GM21786 (cell line): Measurements from ENCODE around the gene TNRC6B.

Experiments used
- ATAC-seq: cut with Tn5 transposase; IDR thresholded peaks from one replicate; pipeline ENCODE4 v1.9.1; 2021; ENCODE audit not compliant: unreplicated experiment

TNRC6B gene

DNA sequence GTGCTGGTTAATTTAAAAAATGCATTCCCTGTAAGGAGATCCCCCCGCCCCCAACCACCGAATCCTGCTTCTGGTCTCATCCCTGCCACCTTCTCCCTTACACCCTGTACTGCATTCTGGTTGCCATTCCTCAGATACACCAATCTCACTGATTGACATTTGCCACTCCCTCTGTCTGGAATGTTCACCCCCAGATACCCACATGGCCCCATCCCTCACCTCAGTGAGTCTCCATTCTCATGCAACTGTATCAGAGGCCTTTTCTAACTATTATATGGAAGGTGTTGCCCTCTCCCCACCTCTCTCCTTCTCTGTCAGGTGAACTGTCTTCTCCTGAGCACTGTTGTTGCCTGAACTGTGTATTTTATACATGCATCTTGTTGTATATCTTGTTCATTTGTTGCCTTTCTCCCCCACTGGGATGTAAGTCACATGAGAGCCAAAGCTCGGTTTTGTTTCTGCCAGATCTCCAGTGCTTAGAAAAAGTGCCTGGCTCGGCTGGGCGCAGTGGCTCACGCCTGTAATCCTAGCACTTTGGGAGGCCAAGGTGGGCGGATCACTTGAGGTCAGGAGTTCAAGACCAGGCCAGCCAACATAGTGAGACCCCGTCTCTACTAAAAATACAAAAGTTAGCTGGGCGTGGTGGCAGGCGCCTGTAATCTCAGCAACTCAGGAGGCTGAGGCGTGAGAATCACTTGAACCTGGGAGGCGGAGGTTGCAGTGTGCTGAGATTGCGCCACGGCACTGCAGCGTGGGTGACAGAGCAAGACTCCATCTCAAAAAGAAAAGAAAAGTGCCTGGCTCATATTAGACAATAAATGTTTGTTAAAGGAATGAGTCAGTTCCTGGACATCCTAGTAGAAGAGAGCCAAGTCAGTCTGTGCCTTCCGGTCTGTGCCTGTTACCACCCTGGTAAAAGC, 61.0 kb downstream of the TNRC6B start:
- ATAC-seq, result no peak

DNA sequence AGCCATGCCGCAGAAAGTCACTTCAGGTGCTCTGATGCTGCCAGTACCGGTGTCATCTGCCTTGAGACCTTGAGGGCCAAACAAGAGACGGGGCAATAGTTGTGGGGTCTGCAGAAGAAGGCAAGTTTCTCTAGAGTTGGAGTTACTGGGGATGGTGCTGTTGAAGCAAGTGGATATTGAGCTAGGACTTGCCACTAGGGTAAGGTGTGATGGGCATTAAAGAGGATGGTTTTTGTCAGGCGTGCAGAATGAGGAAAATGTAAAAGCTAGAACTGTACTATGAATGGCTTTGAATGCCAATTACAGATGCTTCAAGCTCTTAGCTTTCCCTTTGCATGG, 61.6 kb downstream of the TNRC6B start:
- ATAC-seq, result no peak

DNA sequence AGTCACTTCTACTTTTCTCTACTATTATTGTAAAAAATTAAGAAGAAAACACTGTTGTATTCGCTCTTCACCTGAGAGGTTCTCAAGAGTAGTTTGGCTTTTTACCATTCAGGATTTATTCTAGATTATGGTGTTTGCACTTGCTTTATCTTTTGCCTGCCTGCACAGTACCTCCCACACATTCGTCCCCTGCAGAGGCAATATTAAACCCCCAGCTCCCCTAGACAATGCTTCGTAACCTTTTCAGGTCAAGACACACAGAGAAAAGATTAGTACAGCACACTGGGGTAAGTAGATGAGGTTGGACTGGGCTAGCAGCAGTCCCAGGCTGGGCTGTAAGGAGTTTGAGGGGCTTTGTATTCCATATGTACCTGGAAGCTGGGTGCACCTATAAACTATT, 62.4 kb downstream of the TNRC6B start:
- ATAC-seq, result no peak

DNA sequence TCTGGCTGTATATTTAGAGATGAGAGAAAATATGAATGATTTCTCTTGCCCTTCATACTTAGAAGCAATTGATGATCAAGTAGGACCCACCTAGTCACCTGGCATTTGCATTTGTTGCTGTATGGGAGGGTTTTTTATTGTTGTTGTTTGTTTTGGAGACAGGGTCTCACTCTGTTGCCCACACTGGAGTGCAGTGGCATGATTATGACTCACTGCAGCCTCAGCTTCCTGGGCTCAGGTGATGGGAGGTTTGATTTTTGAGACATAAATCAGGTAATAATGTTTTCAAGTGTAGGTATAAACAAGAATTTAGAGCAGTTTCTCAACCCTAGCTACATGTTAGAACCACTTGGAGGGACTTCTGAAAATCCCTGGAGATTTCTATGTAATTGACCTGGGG, 63.0 kb downstream of the TNRC6B start:
- ATAC-seq, result no peak

DNA sequence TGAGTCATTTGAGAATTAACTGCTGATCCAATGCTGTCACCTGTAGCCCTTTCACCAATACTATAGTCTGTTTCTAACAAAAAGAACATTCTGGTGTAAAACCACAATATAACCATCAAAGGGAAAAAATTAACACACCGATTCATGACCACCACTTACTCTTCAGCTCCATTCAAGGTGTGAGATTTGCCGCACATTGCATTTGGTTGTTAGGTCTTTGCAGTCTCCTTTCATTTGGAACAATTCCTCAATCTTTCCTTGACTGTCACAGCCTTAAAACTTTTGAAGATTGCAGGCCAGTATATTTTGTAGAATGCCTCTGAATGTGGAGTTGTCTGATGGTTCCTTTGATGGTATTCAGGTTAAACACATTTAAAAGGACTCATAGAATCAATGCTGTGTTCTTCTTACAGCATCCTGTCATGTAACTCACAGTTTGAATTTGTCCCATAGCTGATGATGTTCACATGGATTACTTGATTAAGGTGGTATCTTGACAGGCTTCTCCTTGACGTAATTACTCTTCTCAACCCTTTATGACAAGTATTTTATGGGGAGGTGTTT, 63.6 kb downstream of the TNRC6B start:
- no peak for ATAC-seq

DNA sequence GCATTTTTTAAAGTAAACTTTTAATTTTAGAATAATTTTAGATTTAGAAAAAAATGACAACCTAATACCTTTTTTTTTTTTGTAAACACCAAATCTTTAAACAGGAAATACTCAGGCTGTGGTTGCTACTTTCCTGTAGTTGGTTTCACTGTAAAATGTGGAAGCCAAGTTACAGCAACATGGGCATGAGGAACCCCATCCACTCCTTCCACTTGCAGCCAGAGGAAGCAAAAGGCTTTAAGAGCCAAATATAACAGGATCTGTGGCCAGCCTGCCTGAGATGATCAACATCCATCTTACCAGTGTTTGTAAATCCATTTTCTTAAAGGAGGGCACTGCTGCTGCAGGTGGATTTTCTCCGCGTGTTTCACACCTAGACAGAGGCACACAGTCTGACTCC, 66.2 kb downstream of the TNRC6B start:
- no peak for ATAC-seq

DNA sequence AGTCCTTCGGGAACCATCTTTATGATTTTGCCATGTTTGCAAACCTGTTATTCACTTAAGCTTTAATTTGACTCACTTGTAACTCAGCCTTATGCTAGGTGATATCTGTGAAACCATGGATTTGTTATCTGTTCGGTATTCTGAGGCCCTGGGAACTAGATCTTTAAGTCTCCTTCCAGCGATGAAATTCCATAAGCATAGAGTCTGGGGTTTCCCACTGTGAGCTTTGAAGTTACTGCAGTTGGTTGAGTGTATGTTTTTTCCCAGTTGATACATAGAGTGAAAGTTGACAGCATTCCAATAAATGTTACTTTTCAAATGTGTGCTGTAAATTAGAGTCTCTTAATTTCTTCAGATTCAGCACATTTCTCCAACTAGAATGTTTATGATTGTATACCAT, 66.9 kb downstream of the TNRC6B start:
- ATAC-seq, result no peak

DNA sequence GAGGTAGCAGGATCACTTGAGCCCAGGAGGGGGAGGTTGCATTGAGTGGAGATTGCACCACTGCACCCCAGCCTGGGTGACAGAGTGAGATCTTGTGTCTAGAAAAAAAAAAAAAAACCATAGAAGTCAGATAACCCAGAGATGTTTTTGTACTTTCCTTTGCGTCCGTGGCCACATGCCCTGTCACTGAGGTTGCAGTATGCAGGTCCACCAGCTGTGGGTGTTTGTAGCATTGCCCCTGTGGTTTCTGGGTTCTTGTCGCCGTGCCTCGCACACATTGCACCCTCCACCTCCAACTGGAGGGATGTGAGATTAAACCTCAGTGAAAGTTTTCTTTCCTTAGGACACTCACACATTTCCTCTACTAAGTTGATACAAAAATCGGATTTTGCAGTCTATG, 70.3 kb downstream of the TNRC6B start:
- ATAC-seq, result no peak

DNA sequence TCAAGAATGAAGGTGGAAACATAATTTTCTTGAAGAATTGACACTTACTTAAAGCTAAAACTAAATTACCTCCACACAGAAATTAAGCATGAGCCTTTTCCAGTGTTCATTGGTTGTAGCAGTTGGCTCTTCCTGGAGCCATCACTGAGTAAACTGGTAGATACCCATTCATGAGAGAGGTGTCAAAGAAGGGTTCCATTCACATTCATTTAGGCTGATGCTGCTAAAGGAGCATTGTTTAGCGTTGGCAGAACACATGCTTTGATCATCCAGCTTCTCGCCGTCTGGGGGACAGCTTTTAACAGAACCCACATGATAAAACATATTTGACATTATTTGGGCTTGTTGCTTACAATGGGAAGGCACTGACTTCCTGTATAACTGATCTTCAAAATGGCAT, 71.6 kb downstream of the TNRC6B start:
- no peak for ATAC-seq

DNA sequence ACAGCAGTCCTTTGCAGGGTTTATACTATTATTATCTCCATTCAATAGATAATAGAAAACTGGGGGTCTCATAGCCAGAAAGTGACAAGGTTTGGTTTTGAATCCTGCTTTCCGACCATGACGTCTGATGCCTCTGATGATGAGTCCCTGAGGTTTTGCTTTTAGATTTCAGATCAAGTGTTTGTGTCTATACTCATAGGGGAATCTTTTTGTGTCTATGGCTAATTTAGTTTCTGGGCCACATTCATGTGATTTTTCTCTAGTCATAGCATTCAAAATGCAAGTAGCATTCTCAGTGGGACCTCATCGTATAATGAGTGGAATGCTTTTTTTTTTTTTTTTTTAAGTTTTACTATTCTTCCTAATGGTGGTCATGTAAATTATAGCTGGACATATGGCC, 72.9 kb downstream of the TNRC6B start:
- no peak for ATAC-seq

DNA sequence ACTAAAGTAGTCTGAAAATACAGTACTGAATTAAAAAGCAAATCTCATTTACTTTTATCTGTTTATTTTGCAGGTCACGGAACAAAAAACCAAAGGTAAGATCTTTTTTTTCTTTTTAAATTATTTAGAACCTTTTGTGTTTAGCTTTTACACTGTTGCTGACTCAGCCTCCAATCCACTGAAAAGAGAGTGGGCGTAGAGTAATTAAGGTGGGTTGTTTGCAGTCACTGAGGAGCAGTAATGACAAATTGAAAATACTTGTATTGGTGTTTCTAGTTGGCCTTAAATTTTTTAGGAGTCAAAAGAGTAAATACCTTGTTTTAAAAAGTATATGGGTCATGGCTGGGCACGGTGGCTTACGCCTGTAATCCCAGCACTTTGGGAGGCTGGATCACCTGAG, 73.4 kb downstream of the TNRC6B start:
- ATAC-seq, result no peak

DNA sequence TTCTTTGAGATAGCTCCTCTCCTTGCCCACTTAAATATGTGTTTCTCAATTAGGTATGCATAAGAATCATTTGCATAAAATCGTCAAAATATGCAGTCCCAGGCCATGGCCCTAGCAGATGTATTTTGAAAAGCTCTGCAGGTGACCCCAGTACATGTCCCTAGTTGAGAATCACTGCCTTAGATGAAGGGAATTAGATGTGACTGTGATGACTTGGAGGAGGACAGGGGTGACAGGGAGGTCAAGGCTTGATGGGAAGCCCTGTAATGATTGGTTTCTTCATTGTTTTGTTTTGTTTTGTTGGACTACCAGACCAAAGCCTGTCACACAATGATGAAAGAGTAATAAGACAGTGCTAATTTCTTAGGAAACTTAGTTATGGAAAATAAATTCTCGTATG, 74.4 kb downstream of the TNRC6B start:
- no peak for ATAC-seq

DNA sequence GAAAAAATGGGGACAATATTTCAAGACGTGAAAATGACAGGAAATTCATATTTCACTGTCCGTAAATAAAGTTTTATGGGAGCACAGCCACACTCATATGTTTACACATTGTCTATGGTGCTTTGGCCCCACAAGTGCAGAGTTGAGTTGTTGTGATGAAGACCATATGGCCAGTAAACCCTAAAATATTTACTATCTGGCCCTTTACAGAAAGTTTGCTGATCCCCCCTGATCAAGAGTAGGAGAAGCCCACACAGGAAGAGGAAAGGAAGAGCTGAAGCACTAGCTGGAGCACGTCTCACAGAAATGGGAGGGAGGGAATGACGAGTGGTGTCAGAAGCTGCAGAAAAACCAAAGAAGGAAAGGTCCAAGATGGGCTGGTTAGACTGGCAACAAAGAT, 78.8 kb downstream of the TNRC6B start:
- no peak for ATAC-seq

DNA sequence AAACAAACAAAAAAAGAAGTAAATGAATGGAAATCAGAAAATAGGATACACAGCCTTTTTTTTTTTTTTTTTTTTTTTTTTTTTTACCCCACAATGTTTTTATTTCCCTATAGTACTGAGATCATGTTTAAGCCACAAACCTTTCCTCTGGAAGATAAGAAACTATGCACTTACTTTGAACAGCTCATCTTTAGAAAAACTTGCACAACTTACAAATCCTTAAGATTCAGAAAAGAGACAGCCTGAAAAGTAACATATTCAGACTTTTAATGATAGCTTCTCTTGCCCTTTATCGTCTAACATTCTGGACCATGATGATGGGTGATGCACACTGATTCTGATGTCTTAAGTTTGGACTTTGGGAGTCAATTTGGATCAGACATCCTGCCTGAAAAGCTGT, 80.3 kb downstream of the TNRC6B start:
- ATAC-seq, result no peak

DNA sequence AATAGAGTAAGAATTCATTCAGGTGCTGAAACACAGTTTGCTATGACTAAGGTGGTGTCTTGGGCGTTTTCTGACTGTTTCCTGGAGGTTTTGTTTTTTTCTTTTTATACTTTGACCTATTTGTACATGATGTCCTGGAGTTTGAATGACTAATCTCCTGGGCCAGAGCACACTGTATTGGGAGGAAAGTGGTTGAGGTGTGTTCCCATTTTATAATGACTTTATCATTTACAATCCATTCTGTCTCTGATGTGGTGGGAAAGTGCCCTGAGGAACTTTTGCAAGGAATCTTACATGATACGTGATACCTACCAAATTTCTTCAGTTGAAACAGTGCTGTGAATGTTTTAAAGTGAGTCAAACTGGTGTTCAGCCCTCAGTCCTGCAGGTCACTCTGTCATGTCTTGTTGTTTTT, 80.8 kb downstream of the TNRC6B start:
- no peak for ATAC-seq

DNA sequence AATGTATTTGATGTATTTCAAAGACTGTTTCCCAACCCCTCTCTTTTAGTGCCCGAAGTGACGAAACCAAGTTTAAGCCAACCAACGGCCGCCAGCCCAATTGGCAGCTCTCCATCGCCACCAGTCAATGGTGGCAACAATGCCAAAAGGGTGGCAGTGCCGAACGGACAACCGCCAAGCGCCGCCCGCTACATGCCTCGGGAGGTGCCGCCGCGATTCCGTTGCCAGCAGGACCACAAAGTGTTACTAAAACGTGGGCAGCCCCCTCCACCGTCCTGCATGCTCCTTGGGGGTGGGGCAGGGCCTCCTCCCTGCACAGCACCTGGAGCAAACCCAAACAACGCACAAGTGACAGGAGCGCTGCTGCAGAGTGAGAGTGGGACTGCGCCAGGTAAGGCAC, 84.1 kb downstream of the TNRC6B start:
- no peak for ATAC-seq

DNA sequence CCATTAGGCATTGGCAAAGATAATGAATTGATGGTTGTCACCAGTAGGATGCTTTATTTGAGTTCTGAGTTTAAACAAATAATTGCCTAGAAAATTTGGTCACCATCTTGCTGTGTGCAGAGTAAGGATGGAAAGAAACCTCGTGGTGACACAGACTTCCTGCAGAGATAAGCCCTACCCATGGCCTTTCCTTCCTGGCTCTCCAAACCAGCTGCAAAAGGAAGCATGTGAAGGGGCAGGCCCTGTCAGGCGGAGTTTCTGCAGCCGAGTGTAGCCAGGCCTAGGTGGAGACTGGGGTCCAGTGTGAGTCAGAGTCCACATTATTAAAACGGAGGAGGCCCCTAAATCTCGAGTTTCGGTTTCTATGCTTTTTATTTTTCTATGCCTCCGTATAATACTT, 85.5 kb downstream of the TNRC6B start:
- ATAC-seq, result no peak

DNA sequence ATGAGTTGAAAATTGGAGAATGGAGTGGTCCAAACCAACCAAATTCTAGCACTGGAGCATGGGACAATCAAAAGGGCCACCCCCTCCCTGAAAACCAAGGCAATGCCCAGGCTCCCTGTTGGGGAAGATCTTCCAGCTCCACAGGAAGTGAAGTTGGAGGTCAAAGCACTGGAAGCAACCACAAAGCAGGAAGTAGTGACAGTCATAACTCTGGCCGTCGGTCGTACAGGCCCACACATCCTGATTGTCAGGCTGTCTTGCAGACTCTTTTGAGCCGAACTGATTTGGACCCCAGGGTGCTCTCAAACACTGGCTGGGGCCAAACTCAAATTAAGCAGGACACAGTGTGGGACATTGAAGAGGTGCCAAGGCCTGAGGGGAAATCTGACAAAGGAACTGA, 88.1 kb downstream of the TNRC6B start:
- ATAC-seq, result no peak

DNA sequence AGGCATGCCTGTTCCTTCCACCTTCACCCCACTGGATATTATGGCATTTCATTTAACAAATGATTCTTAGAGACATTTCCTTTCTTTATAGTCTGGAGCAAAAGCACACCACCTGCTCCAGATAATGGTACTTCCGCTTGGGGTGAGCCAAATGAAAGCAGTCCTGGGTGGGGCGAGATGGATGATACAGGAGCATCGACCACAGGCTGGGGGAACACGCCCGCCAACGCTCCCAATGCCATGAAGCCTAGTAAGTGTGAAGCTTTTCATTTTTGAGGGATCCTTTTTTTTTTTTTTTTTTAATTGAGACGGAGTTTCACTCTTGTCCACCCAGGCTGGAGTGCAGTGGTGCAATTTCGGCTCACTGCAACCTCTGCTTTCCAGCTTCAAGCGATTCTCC, 92.3 kb downstream of the TNRC6B start:
- no peak for ATAC-seq

DNA sequence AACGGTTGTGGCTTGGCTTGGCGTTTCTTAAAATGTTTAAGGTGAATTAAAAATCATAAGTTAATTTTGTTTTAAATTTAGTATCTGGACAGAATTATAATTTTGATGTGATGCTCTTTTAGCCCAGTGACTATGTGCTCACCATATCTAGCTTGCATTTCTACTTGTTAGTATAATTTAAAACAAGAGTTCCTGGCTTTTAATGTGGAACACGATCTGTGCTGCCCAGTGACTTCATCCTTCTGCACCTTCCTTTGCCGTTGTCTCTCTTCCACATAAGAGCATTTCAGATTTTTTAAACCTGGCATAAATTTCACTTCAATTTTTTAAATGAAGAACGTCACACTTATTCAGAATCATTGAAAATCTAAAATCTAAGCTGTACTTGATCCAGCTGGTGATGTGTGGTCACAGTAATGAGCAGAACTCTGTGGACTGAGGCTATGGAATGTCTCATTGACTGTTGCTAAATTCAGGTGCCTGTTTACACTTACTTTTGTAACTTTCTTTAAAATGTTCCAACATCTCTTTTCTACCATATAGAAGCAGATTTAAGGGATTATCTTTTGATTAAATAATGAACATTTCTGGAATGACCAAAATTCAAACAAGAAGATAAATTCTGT, 93.1 kb downstream of the TNRC6B start:
- ATAC-seq, result no peak

DNA sequence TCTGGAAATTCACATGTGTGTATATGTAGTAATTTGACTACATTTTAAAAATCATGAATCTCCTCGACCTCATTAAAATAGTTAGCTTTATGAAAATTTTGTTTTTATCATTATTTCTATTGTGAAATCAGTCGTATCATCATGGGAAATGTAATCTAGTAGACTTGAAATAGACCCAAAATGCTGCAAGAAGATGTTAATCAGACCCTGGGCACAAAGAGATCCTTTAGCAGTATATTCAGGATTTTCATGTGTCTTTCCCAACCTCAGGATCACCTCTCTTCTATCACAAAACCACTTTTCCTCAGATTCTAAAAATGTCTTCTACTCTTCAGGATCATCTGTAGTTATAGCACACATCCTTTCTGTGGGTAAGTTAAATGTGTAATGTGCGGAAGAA, 93.7 kb downstream of the TNRC6B start:
- ATAC-seq, result no peak

DNA sequence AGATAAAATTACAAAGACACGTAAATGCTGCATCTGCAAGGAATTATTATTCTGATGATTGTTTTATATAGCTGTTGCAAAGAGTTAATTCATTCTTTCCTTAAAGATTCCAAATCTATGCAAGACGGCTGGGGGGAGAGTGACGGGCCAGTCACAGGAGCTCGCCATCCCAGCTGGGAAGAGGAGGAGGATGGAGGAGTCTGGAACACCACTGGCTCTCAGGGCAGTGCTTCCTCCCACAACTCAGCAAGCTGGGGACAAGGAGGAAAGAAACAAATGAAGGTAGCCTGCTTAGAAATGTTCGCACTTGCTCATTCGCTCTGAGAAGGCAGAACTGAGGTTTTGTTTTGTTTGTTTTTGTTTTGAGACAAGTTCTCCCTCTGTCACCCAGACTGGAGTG, 95.6 kb downstream of the TNRC6B start:
- ATAC-seq, result no peak
